ENCODE measurements around the gene LAMC3.

Gene LAMC3

DNA sequence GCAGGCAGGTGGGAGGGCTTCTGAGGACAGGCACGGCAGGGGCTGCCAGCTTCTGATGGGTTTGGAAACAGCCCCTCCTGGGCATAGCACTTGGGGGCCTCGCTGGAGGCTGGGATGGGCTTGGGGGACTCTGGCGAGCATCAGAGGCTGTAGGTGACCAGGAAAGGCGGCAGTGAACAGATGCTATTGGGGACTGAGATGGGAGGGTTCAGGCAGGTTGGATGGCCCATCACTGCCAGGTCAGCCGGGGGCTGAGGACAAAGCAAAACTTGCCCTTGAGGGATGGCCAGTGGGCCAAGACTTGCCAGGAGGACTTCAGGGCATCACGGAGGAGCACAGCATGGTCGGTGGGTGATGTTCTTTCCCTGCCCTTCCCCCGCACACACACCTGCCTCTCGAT, 94.0 kb downstream of the LAMC3 start:
- no peak overlapping the region for H3K4me3 ChIP-seq (ENCODE audit: extremely low read depth, insufficient read depth, low read length, poor library complexity, severe bottlenecking)
- H3K27ac ChIP-seq (ENCODE audit: low read depth, low read length, severe bottlenecking) = no peak overlapping the region
- H3K4me1 ChIP-seq (ENCODE audit: control insufficient read depth, insufficient read depth, low read length, poor library complexity, severe bottlenecking) = peaks cover 16% of the 10 kb centered on the region
- WGBS, 2 experiments (ENCODE audit: insufficient coverage in 2 of 2) = 84 to 92% methylated on average over 5 to 7 of the region's 9 CpGs
- peaks cover 3% of the 10 kb centered on the region for H3K36me3 ChIP-seq (ENCODE audit: control insufficient read depth, insufficient read depth, low read length)
- no peaks in the 10 kb centered on the region for H3K9me3 ChIP-seq (ENCODE audit: control insufficient read depth, low read length)

GRCh38 chr9:131103535-131103934, 94.6 kb downstream of the LAMC3 start:
- H3K4me1 ChIP-seq (ENCODE audit: control insufficient read depth, insufficient read depth, low read length, poor library complexity, severe bottlenecking) = peaks cover 12% of the 10 kb centered on the region
- H3K27ac ChIP-seq (ENCODE audit: low read depth, low read length, severe bottlenecking) = no peak overlapping the region
- H3K4me3 ChIP-seq (ENCODE audit: extremely low read depth, insufficient read depth, low read length, poor library complexity, severe bottlenecking) = no peak overlapping the region
- peaks cover 3% of the 10 kb centered on the region for H3K36me3 ChIP-seq (ENCODE audit: control insufficient read depth, insufficient read depth, low read length)
- 72 to 83% methylated on average over 1 to 2 of the region's 3 CpGs for WGBS, 2 experiments (ENCODE audit: insufficient coverage in 2 of 2)
- no peaks in the 10 kb centered on the region for H3K9me3 ChIP-seq (ENCODE audit: control insufficient read depth, low read length)

GRCh38 chr9:131104016-131104740, 95.2 kb downstream of the LAMC3 start:
- H3K36me3 ChIP-seq (ENCODE audit: control insufficient read depth, insufficient read depth, low read length) = peaks cover 3% of the 10 kb centered on the region
- peaks cover 8% of the 10 kb centered on the region for H3K4me1 ChIP-seq (ENCODE audit: control insufficient read depth, insufficient read depth, low read length, poor library complexity, severe bottlenecking)
- 71 to 73% methylated on average over 3 of the region's 5 CpGs for WGBS, 2 experiments (ENCODE audit: insufficient coverage in 2 of 2)
- H3K9me3 ChIP-seq (ENCODE audit: control insufficient read depth, low read length) = no peaks in the 10 kb centered on the region
- no peak overlapping the region for H3K27ac ChIP-seq (ENCODE audit: low read depth, low read length, severe bottlenecking)
- no peak overlapping the region for H3K4me3 ChIP-seq (ENCODE audit: extremely low read depth, insufficient read depth, low read length, poor library complexity, severe bottlenecking)

GRCh38 chr9:131105952-131106351, 97.0 kb downstream of the LAMC3 start:
- peaks cover 3% of the 10 kb centered on the region for H3K36me3 ChIP-seq (ENCODE audit: control insufficient read depth, insufficient read depth, low read length)
- H3K4me3 ChIP-seq (ENCODE audit: extremely low read depth, insufficient read depth, low read length, poor library complexity, severe bottlenecking) = no peak overlapping the region
- no peak overlapping the region for H3K27ac ChIP-seq (ENCODE audit: low read depth, low read length, severe bottlenecking)
- peaks cover 3% of the 10 kb centered on the region for H3K4me1 ChIP-seq (ENCODE audit: control insufficient read depth, insufficient read depth, low read length, poor library complexity, severe bottlenecking)
- H3K9me3 ChIP-seq (ENCODE audit: control insufficient read depth, low read length) = no peaks in the 10 kb centered on the region
- WGBS, 2 experiments (ENCODE audit: insufficient coverage in 2 of 2) = 93 to 100% methylated on average over 6 to 7 of the region's 8 CpGs

GRCh38 chr9:131107760-131108159, 98.8 kb downstream of the LAMC3 start:
- Histone ChIP-seq H3K36me3 (ENCODE audit: control insufficient read depth, insufficient read depth, low read length) (peaks cover 3% of the 10 kb centered on the region), H3K27ac (ENCODE audit: low read depth, low read length, severe bottlenecking) (no peak overlapping the region), H3K4me3 (ENCODE audit: extremely low read depth, insufficient read depth, low read length, poor library complexity, severe bottlenecking) (no peak overlapping the region), H3K4me1 (ENCODE audit: control insufficient read depth, insufficient read depth, low read length, poor library complexity, severe bottlenecking) (peaks cover 12% of the 10 kb centered on the region), H3K9me3 (ENCODE audit: control insufficient read depth, low read length) (no peaks in the 10 kb centered on the region)
- WGBS, 2 experiments (ENCODE audit: insufficient coverage in 2 of 2) = 90 to 91% methylated on average over 4 to 8 of the region's 8 CpGs

- Histone ChIP-seq H3K4me1 (ENCODE audit: control insufficient read depth, insufficient read depth, low read length, poor library complexity, severe bottlenecking) (peaks cover 12% of the 10 kb centered on the region), H3K27ac (ENCODE audit: low read depth, low read length, severe bottlenecking) (peak overlapping the region; percentile 84), H3K9me3 (ENCODE audit: control insufficient read depth, low read length) (no peaks in the 10 kb centered on the region), H3K4me3 (ENCODE audit: extremely low read depth, insufficient read depth, low read length, poor library complexity, severe bottlenecking) (no peak overlapping the region), H3K36me3 (ENCODE audit: control insufficient read depth, insufficient read depth, low read length) (no peaks in the 10 kb centered on the region)
- WGBS, 2 experiments (ENCODE audit: insufficient coverage in 2 of 2) = 58 to 59% methylated on average over 7 to 9 of the region's 10 CpGs
Measured at GRCh38 chr9:131111186-131111853, 102.3 kb downstream of the LAMC3 start.

DNA sequence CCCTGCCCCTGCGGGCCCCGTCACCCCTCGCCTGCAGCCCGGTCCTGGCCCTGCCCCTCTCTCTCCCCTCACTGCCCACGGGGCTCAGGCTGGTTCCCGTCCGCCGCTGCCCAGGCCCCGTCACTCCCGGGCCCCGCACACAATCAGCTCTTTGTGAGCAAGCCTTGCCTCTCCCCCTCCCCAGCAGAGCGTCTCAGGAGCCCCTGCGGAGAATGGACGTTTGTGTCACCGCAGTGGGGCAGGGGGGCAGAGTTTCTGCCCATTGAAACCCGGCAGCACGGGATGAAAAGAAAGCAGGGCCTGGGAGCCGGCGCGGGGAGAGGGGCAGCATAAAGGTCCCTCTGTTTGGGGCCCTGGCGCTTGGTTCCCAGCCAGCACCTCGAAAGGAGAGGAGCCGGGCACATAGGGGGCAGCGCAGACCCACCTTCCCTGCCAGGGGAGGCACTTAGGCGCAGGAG, 102.9 kb downstream of the LAMC3 start:
- 48 to 54% methylated on average over 12 to 23 of the region's 25 CpGs for WGBS, 2 experiments (ENCODE audit: insufficient coverage in 2 of 2)
- Histone ChIP-seq H3K4me1 (ENCODE audit: control insufficient read depth, insufficient read depth, low read length, poor library complexity, severe bottlenecking) (peaks cover 12% of the 10 kb centered on the region), H3K9me3 (ENCODE audit: control insufficient read depth, low read length) (no peaks in the 10 kb centered on the region), H3K27ac (ENCODE audit: low read depth, low read length, severe bottlenecking) (peak overlapping the region; percentile 84), H3K36me3 (ENCODE audit: control insufficient read depth, insufficient read depth, low read length) (no peaks in the 10 kb centered on the region), H3K4me3 (ENCODE audit: extremely low read depth, insufficient read depth, low read length, poor library complexity, severe bottlenecking) (no peak overlapping the region)

- Histone ChIP-seq H3K36me3 (ENCODE audit: control insufficient read depth, insufficient read depth, low read length) (no peaks in the 10 kb centered on the region), H3K4me1 (ENCODE audit: control insufficient read depth, insufficient read depth, low read length, poor library complexity, severe bottlenecking) (peaks cover 12% of the 10 kb centered on the region), H3K9me3 (ENCODE audit: control insufficient read depth, low read length) (no peaks in the 10 kb centered on the region), H3K27ac (ENCODE audit: low read depth, low read length, severe bottlenecking) (peak overlapping the region; percentile 84), H3K4me3 (ENCODE audit: extremely low read depth, insufficient read depth, low read length, poor library complexity, severe bottlenecking) (no peak overlapping the region)
- WGBS, 2 experiments (ENCODE audit: insufficient coverage in 2 of 2) = 91 to 97% methylated on average over 21 of the region's 23 CpGs
Measured at GRCh38 chr9:131112374-131113154, 103.6 kb downstream of the LAMC3 start.

DNA sequence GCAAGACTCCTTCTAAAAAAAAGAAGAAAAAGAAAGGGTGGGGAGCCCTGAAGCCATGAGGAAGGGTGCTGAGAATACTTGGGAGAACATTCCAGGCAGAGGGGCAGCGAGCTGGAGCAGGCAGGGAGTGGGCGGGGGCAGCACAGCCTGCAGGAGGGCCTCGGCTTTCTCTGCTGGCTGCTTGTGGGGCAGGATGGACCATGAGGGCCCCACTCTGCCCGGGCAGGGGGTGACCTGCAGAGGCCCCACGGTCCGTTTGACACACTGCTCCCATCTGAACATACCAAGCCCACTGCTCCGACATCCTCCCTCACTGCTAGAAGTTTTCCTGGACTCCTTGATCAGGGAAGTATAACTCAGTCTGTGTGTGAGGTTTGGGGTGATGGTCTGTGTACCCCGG, 104.7 kb downstream of the LAMC3 start:
- no peaks in the 10 kb centered on the region for H3K9me3 ChIP-seq (ENCODE audit: control insufficient read depth, low read length)
- no peaks in the 10 kb centered on the region for H3K36me3 ChIP-seq (ENCODE audit: control insufficient read depth, insufficient read depth, low read length)
- H3K27ac ChIP-seq (ENCODE audit: low read depth, low read length, severe bottlenecking) = no peak overlapping the region
- 93 to 100% methylated on average over 3 of the region's 8 CpGs for WGBS, 2 experiments (ENCODE audit: insufficient coverage in 2 of 2)
- no peak overlapping the region for H3K4me3 ChIP-seq (ENCODE audit: extremely low read depth, insufficient read depth, low read length, poor library complexity, severe bottlenecking)
- peaks cover 12% of the 10 kb centered on the region for H3K4me1 ChIP-seq (ENCODE audit: control insufficient read depth, insufficient read depth, low read length, poor library complexity, severe bottlenecking)

GRCh38 chr9:131114084-131114535, 105.1 kb downstream of the LAMC3 start:
- no peak overlapping the region for H3K27ac ChIP-seq (ENCODE audit: low read depth, low read length, severe bottlenecking)
- H3K9me3 ChIP-seq (ENCODE audit: control insufficient read depth, low read length) = no peaks in the 10 kb centered on the region
- no peaks in the 10 kb centered on the region for H3K36me3 ChIP-seq (ENCODE audit: control insufficient read depth, insufficient read depth, low read length)
- H3K4me3 ChIP-seq (ENCODE audit: extremely low read depth, insufficient read depth, low read length, poor library complexity, severe bottlenecking) = no peak overlapping the region
- WGBS, 2 experiments (ENCODE audit: insufficient coverage in 2 of 2) = 97% methylated on average over 8 of the region's 8 CpGs
- H3K4me1 ChIP-seq (ENCODE audit: control insufficient read depth, insufficient read depth, low read length, poor library complexity, severe bottlenecking) = peaks cover 12% of the 10 kb centered on the region

Measured in mesodermal cell (in vitro differentiated cells).